Measurements from ENCODE around the gene LAP3.

Gene LAP3

GRCh38 chr4:17580969-17581368 lies 4.0 kb downstream of the LAP3 start:
- no peak for DNase-seq (ENCODE audit: low read depth)

GRCh38 chr4:17583276-17583675 lies 6.3 kb downstream of the LAP3 start:
- TF ChIP-seq MAX (IDR thresholded peaks at IDR 0.05; ENCODE audit: low read depth, low read length) (no peak), MYC (IDR thresholded peaks at IDR 0.05; ENCODE audit: low read depth, low read length) (no peak), CTCF (IDR thresholded peaks at IDR 0.05; ENCODE audit: low read depth, low read length) (no peak), POLR2A (IDR thresholded peaks at IDR 0.05; ENCODE audit: extremely low read depth, insufficient read length) (no peak)
- H3K4me3 ChIP-seq (ENCODE audit: low read depth, low read length): no peak overlapping the region
- DNase-seq (ENCODE audit: low read depth): no peak

More at GRCh38 chr4:17580969-17581368, 4.0 kb downstream of the LAP3 start:
- H3K4me3 ChIP-seq (ENCODE audit: low read depth, low read length): no peak overlapping the region
- no peak for TF ChIP-seq POLR2A (IDR thresholded peaks at IDR 0.05; ENCODE audit: extremely low read depth, insufficient read length)
- TF ChIP-seq MYC (IDR thresholded peaks at IDR 0.05; ENCODE audit: low read depth, low read length): no peak
- TF ChIP-seq MAX (IDR thresholded peaks at IDR 0.05; ENCODE audit: low read depth, low read length): no peak
- no peak for TF ChIP-seq CTCF (IDR thresholded peaks at IDR 0.05; ENCODE audit: low read depth, low read length)

GRCh38 chr4:17583941-17584340 lies 6.9 kb downstream of the LAP3 start:
- no peak for TF ChIP-seq POLR2A (IDR thresholded peaks at IDR 0.05; ENCODE audit: extremely low read depth, insufficient read length)
- H3K4me3 ChIP-seq (ENCODE audit: low read depth, low read length): no peak overlapping the region
- no peak for DNase-seq (ENCODE audit: low read depth)

GRCh38 chr4:17584521-17585213 lies 7.7 kb downstream of the LAP3 start:
- no peak for DNase-seq (ENCODE audit: low read depth)
- no peak overlapping the region for H3K4me3 ChIP-seq (ENCODE audit: low read depth, low read length)
- TF ChIP-seq POLR2A (IDR thresholded peaks at IDR 0.05; ENCODE audit: extremely low read depth, insufficient read length) (no peak), CTCF (IDR thresholded peaks at IDR 0.05; ENCODE audit: low read depth, low read length) (no peak), MYC (IDR thresholded peaks at IDR 0.05; ENCODE audit: low read depth, low read length) (no peak), MAX (IDR thresholded peaks at IDR 0.05; ENCODE audit: low read depth, low read length) (no peak)

- no peak for DNase-seq (ENCODE audit: low read depth)
- TF ChIP-seq MYC (IDR thresholded peaks at IDR 0.05; ENCODE audit: low read depth, low read length): no peak
- TF ChIP-seq MAX (IDR thresholded peaks at IDR 0.05; ENCODE audit: low read depth, low read length): no peak
- no peak for TF ChIP-seq POLR2A (IDR thresholded peaks at IDR 0.05; ENCODE audit: extremely low read depth, insufficient read length)
- TF ChIP-seq CTCF (IDR thresholded peaks at IDR 0.05; ENCODE audit: low read depth, low read length): no peak
- H3K4me3 ChIP-seq (ENCODE audit: low read depth, low read length): no peak overlapping the region
These were observed 10.3 kb downstream of the LAP3 start for GRCh38 chr4:17587094-17587822.

GRCh38 chr4:17589355-17589754 lies 12.4 kb downstream of the LAP3 start:
- TF ChIP-seq MYC (IDR thresholded peaks at IDR 0.05; ENCODE audit: low read depth, low read length): no peak
- TF ChIP-seq MAX (IDR thresholded peaks at IDR 0.05; ENCODE audit: low read depth, low read length): no peak
- TF ChIP-seq POLR2A (IDR thresholded peaks at IDR 0.05; ENCODE audit: extremely low read depth, insufficient read length): no peak
- TF ChIP-seq CTCF (IDR thresholded peaks at IDR 0.05; ENCODE audit: low read depth, low read length): no peak
- H3K4me3 ChIP-seq (ENCODE audit: low read depth, low read length): no peak overlapping the region
- DNase-seq (ENCODE audit: low read depth): no peak
